GM19193 (cell line): ENCODE measurements around the gene EME1.
A peak's percentile ranks its signal among the peaks of the same experiment; 100 is the strongest.

ENCODE experiments used
- POLR2A ChIP-seq: IDR thresholded peaks from 4 replicates; pipeline ENCODE4 v1.6.1; 2011; ENCODE audit not compliant: insufficient read depth, insufficient read length; ENCODE audit errors: extremely low read depth

The EME1 gene

GRCh38 chr17:50424996-50425681 lies 52.1 kb downstream of the EME1 start:
- no peak for TF ChIP-seq POLR2A

GRCh38 chr17:50425682-50426471 lies 52.8 kb downstream of the EME1 start, which contains the start of gene ACSF2:
Gene ACSF2, plus strand, starts transcription at chr17:50426218. Its CDS starts 44 bp downstream, at chr17:50426262.
- TF ChIP-seq POLR2A = no peak

DNA sequence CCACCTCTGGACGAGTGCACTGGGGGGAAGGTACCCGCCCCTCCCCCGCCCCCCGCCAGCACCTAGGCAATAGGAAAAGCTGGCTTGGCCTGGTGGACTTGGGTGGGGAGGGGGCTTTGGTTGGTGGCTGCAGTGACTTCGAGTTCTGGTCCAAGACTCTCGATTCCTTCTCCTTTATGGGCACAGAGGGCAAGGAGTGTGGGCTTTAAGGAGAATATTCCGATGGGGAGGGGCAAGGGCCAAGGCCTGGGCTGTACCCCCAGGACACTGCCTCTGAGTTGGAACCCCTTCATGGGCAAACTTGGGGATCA lies 53.4 kb downstream of the EME1 start:
- TF ChIP-seq POLR2A = no peak

- TF ChIP-seq POLR2A = peak; percentile 13
These were observed 54.1 kb downstream of the EME1 start for GRCh38 chr17:50426814-50427787.

DNA sequence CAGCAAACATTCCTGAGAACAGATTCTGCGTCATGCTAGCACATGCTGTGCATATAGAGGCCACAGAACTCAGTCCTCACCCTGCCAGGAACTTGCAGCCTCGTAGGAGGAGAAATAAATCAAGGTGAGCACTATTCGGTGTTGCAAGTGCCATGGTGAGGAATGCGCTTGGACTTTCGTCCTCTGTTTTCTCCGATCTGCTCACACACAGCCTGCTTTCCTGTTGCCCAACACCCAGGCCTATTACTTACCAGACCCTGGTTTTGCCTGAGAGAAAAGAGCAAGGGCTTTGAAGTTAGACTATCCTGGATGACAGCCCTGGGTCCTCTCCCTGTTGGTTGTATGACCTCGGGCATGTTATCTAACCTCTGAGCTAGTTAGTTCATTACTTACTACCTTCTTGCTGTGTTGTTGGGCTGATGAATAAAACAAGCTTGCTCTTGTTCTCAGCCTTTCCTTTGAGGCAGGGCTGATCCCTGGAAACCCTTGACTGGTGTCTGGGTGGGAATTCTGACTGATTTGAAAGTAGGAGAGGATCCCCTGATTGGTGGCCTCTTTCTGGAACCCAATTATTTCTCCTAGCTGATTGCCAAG lies 55.9 kb downstream of the EME1 start:
- no peak for TF ChIP-seq POLR2A

DNA sequence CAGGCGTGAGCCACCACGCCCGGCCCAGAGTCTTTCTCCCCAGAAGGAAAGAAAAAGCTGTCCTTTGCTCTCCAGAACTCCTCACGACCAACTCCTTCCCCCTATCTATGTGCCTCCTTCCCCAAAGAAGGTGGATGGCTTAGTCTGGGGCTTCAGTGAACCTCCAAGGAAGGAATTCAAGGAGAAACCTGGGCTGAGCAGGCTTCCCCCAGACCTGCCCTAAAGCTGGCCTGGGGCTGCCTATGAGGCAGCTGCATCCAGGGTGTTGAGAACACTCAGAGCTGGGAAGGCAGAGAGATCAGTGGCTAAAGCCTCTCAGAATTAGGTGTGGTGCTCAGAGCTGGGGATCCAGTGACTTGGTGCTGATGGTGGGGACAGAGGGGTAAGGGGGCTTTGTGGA lies 56.8 kb downstream of the EME1 start:
- TF ChIP-seq POLR2A = no peak
